Trophoblast cell (in vitro differentiated cells and primary cell): ENCODE results near the gene ST6GALNAC4.

Experiments
- DNase-seq, 2 donors: peaks; one replicate each; pipeline ENCODE4 v3.0.0-alpha.2; 2016
- H2AFZ ChIP-seq: 2 replicates; pipeline ENCODE4 v1.6.1; 2013; ENCODE audit warnings: low read length, moderate library complexity, mild to moderate bottlenecking; ENCODE audit not compliant: insufficient read depth, poor library complexity
- H2AK5ac ChIP-seq: 2 replicates; pipeline ENCODE4 v1.6.1; 2013; ENCODE audit warnings: mild to moderate bottlenecking, low read length
- H2BK120ac ChIP-seq: 2 replicates; pipeline ENCODE4 v1.6.1; 2013; ENCODE audit warnings: low read length, mild to moderate bottlenecking, moderate library complexity; ENCODE audit not compliant: insufficient read depth, poor library complexity
- H2BK12ac ChIP-seq: 2 replicates; pipeline ENCODE4 v1.6.1; 2013; ENCODE audit warnings: mild to moderate bottlenecking, low read length, moderate library complexity
- H2BK5ac ChIP-seq: 2 replicates; pipeline ENCODE4 v1.6.1; 2013; ENCODE audit warnings: low read length, low read depth, moderate library complexity, mild to moderate bottlenecking; ENCODE audit not compliant: poor library complexity
- H3K14ac ChIP-seq: 2 replicates; pipeline ENCODE4 v1.6.1; 2013; ENCODE audit warnings: mild to moderate bottlenecking, low read length
- H3K18ac ChIP-seq: 2 replicates; pipeline ENCODE4 v1.6.1; 2013; ENCODE audit warnings: mild to moderate bottlenecking, low read length
- H3K23ac ChIP-seq: 2 replicates; pipeline ENCODE4 v1.6.1; 2013; ENCODE audit warnings: low read length
- H3K27ac ChIP-seq: 2 replicates; pipeline ENCODE4 v1.5.1; 2013; ENCODE audit warnings: low read depth, mild to moderate bottlenecking, inconsistent platforms, low read length, moderate library complexity
- H3K27me3 ChIP-seq: 2 replicates; pipeline ENCODE4 v1.6.1; 2013; ENCODE audit warnings: inconsistent platforms, mild to moderate bottlenecking, low read length, moderate library complexity; ENCODE audit not compliant: insufficient read depth
- H3K36me3 ChIP-seq, 2 experiments: 1 replicate in 1 of 2; 2 replicates in 1 of 2; pipeline ENCODE4 v1.6.1; 2013; ENCODE audit warnings: low read length in 2 of 2, mild to moderate bottlenecking in 2 of 2, moderate library complexity in 1 of 2; ENCODE audit not compliant: insufficient read depth in 2 of 2, control insufficient read depth in 1 of 2
- H3K4ac ChIP-seq: 2 replicates; pipeline ENCODE4 v1.6.1; 2013; ENCODE audit warnings: low read depth, mild to moderate bottlenecking, low read length, moderate library complexity
- H3K4me1 ChIP-seq, 2 experiments: 1 replicate in 1 of 2; 2 replicates in 1 of 2; pipeline ENCODE4 v1.6.1; 2013; ENCODE audit warnings: low read length in 2 of 2, mild to moderate bottlenecking in 2 of 2, moderate library complexity in 1 of 2; ENCODE audit not compliant: insufficient read depth in 2 of 2, control insufficient read depth in 1 of 2
- H3K4me2 ChIP-seq: 2 replicates; pipeline ENCODE4 v1.6.1; 2013; ENCODE audit warnings: inconsistent platforms, mild to moderate bottlenecking, low read length, moderate library complexity
- H3K4me3 ChIP-seq: 2 replicates; pipeline ENCODE4 v1.5.1; 2013; ENCODE audit warnings: mild to moderate bottlenecking, low read depth, low read length, inconsistent platforms
- H3K79me1 ChIP-seq: one replicate; pipeline ENCODE4 v1.6.1; 2013; ENCODE audit warnings: low read length
- H3K79me2 ChIP-seq: 2 replicates; pipeline ENCODE4 v1.6.1; 2013; ENCODE audit warnings: low read length, mild to moderate bottlenecking; ENCODE audit not compliant: control insufficient read depth, insufficient read depth, poor library complexity
- H3K9ac ChIP-seq: 2 replicates; pipeline ENCODE4 v1.6.1; 2013; ENCODE audit warnings: mild to moderate bottlenecking, low read length
- H3K9me3 ChIP-seq: 2 replicates; pipeline ENCODE4 v1.6.1; 2013; ENCODE audit warnings: low read depth, mild to moderate bottlenecking, control low read depth, inconsistent platforms, low read length; ENCODE audit not compliant: insufficient read depth
- H4K12ac ChIP-seq: 2 replicates; pipeline ENCODE4 v1.6.1; 2013; ENCODE audit warnings: low read depth, mild to moderate bottlenecking, low read length, moderate library complexity
- H4K8ac ChIP-seq: 2 replicates; pipeline ENCODE4 v1.6.1; 2013; ENCODE audit warnings: low read depth, mild to moderate bottlenecking, low read length, moderate library complexity
- H4K91ac ChIP-seq: one replicate; pipeline ENCODE4 v1.6.1; 2013; ENCODE audit warnings: low read depth, mild to moderate bottlenecking, low read length, moderate library complexity
- WGBS: extraction: QIAGEN DNeasy Blood & Tissue Kit; methylation state at CpG from one replicate; pipeline ENCODE4 v1.1.7; 2013; ENCODE audit warnings: missing lambda C conversion rate; ENCODE audit not compliant: insufficient read length, insufficient coverage; ENCODE audit errors: extremely low coverage; 5-methylcytosine and 5-hydroxymethylcytosine counted together

ST6GALNAC4 gene

GRCh38 chr9:127949827-127950512 lies 33.1 kb upstream of the ST6GALNAC4 start:
- H2AFZ ChIP-seq = no peak overlapping the region
- H3K79me1 ChIP-seq = no peaks in the 10 kb centered on the region
- H3K4me2 ChIP-seq = no peak overlapping the region
- H3K9me3 ChIP-seq = no peaks in the 10 kb centered on the region
- H4K91ac ChIP-seq = no peak overlapping the region
- no peak overlapping the region for H2BK12ac ChIP-seq
- H3K4me3 ChIP-seq = no peak overlapping the region
- H3K23ac ChIP-seq = no peak overlapping the region
- no peak overlapping the region for H2BK120ac ChIP-seq
- H3K9ac ChIP-seq = no peak overlapping the region
- H2AK5ac ChIP-seq = no peak overlapping the region
- no peak overlapping the region for H3K27ac ChIP-seq
- peaks cover 8% of the 10 kb centered on the region for H3K79me2 ChIP-seq
- H3K4me1 ChIP-seq = peaks cover 0 to 4% of the 10 kb centered on the region in 2 experiments
- peaks cover 34 to 36% of the 10 kb centered on the region in 2 experiments for H3K36me3 ChIP-seq
- no peak overlapping the region for H3K4ac ChIP-seq
- H2BK5ac ChIP-seq = no peak overlapping the region
- WGBS = no CpG with 5 or more reads among the region's 17 CpGs
- H4K12ac ChIP-seq = no peak overlapping the region
- H3K27me3 ChIP-seq = no peaks in the 10 kb centered on the region
- no peak overlapping the region for H4K8ac ChIP-seq
- peak overlapping the region; percentile 40 for H3K18ac ChIP-seq
- no peak overlapping the region for H3K14ac ChIP-seq
- DNase-seq = no peak

DNA sequence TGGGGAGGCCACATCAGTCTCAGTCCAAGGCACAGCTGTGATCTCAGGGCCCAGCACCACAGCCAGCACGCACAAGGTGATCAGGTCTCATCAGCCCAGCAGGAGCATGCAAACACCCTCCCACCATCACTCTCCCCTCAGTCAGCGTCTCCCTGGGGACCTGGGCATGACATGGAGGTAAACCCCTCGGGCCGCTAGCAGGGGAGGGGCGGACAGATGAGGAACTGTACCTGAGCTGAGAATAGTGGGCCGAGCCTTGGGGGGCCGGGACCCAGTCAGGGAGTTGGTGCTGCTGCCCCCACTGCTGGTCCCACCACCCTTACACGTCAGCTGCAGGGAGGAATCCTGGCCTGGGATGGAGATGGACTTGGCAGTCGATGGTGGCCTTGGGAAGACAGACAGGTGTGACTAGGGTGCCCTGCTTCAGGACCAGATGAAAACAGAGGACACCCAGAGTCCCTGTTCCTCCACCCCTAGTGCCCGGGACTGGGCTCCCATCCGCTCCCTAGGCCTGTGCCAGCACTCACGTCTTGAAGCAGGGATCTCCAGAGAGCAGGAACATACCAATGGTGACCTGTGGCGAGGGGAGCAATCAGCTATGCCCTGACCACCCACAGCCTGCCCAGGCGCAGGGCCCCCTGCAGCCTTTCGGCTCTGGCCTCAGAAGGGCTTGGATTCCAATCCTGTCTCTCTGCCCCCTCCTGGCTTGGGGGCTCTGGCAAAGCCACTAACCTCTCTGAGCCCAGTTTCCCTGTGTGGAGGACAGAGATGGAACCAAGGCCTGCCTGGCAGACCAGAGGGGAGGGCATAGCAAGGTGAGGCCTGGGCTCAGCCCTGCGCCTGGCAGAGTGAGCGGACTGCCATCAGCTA lies 31.2 kb upstream of the ST6GALNAC4 start:
- no peak overlapping the region for H3K18ac ChIP-seq
- H4K91ac ChIP-seq = no peak overlapping the region
- no peak overlapping the region for H2AK5ac ChIP-seq
- no peak for DNase-seq
- no peaks in the 10 kb centered on the region for H3K9me3 ChIP-seq
- H3K4me3 ChIP-seq = no peak overlapping the region
- no peaks in the 10 kb centered on the region for H3K79me1 ChIP-seq
- H3K9ac ChIP-seq = no peak overlapping the region
- H3K23ac ChIP-seq = no peak overlapping the region
- H3K36me3 ChIP-seq = peaks cover 50 to 51% of the 10 kb centered on the region in 2 experiments
- no peak overlapping the region for H4K12ac ChIP-seq
- H2AFZ ChIP-seq = no peak overlapping the region
- no peak overlapping the region for H3K27ac ChIP-seq
- no peak overlapping the region for H2BK12ac ChIP-seq
- H3K4me2 ChIP-seq = no peak overlapping the region
- H3K4me1 ChIP-seq = peaks cover 0 to 4% of the 10 kb centered on the region in 2 experiments
- WGBS = no CpG with 5 or more reads among the region's 17 CpGs
- no peak overlapping the region for H3K14ac ChIP-seq
- no peak overlapping the region for H2BK5ac ChIP-seq
- H3K79me2 ChIP-seq = peaks cover 6% of the 10 kb centered on the region
- no peak overlapping the region for H2BK120ac ChIP-seq
- H3K27me3 ChIP-seq = no peaks in the 10 kb centered on the region
- no peak overlapping the region for H3K4ac ChIP-seq
- H4K8ac ChIP-seq = no peak overlapping the region

DNA sequence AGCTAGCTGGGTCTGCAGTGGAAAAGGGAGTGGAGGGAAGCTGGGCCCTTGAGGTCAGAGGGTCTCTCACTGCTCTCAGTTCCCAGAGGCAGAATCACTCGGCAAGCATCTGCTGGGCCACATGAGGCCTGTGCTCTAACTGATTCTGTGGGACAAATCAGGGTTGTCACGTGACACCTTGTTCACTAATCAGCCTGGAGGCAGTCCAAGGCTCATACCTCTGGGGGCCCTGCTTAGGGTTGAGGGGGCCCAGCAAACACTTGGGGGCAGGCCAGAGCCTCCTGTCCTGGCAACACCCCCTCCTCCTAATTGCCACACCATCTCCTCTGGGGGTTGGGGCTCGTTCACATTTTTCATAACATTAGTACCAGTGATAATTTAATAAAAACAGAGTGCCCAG lies 29.9 kb upstream of the ST6GALNAC4 start:
- DNase-seq = no peak
- no peak overlapping the region for H3K27ac ChIP-seq
- no peak overlapping the region for H2AFZ ChIP-seq
- no peak overlapping the region for H4K12ac ChIP-seq
- H3K18ac ChIP-seq = no peak overlapping the region
- H3K9ac ChIP-seq = no peak overlapping the region
- peaks cover 3% of the 10 kb centered on the region for H3K79me2 ChIP-seq
- H4K8ac ChIP-seq = no peak overlapping the region
- WGBS = no CpG with 5 or more reads among the region's 3 CpGs
- H2BK120ac ChIP-seq = no peak overlapping the region
- H3K23ac ChIP-seq = no peak overlapping the region
- no peak overlapping the region for H3K4ac ChIP-seq
- no peak overlapping the region for H2BK12ac ChIP-seq
- H3K4me3 ChIP-seq = no peak overlapping the region
- no peaks in the 10 kb centered on the region for H3K4me1 ChIP-seq
- H4K91ac ChIP-seq = no peak overlapping the region
- no peak overlapping the region for H2AK5ac ChIP-seq
- no peak overlapping the region for H2BK5ac ChIP-seq
- H3K4me2 ChIP-seq = no peak overlapping the region
- H3K36me3 ChIP-seq = peaks cover 63 to 64% of the 10 kb centered on the region in 2 experiments
- H3K9me3 ChIP-seq = no peaks in the 10 kb centered on the region
- no peaks in the 10 kb centered on the region for H3K27me3 ChIP-seq
- H3K79me1 ChIP-seq = no peaks in the 10 kb centered on the region
- no peak overlapping the region for H3K14ac ChIP-seq

DNA sequence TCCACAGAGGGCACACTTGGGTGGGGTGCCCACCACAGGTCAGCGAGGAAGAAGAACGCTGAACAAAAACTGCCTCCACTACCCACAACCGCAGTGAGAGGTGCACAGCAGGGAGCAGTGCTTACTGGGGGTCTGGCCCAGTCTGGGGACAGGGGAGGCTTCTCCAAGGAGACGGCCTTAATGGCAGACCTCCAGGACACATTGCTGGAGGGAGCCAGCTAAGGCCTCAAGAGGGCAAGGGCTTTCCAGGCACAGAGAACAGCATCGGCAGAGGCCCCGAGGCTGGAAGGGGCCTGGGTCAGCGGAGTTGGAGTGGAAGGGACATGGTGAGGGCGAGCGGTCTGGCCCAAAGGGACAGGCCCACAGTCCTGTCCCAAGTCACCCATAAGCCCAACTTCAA lies 29.1 kb upstream of the ST6GALNAC4 start:
- no peak overlapping the region for H4K91ac ChIP-seq
- no peak for DNase-seq
- no peak overlapping the region for H2BK120ac ChIP-seq
- no peak overlapping the region for H3K27ac ChIP-seq
- H3K27me3 ChIP-seq = no peaks in the 10 kb centered on the region
- H3K18ac ChIP-seq = no peak overlapping the region
- no peak overlapping the region for H2BK12ac ChIP-seq
- H3K79me2 ChIP-seq = peaks cover 3% of the 10 kb centered on the region
- no peaks in the 10 kb centered on the region for H3K9me3 ChIP-seq
- H3K79me1 ChIP-seq = no peaks in the 10 kb centered on the region
- no peak overlapping the region for H3K14ac ChIP-seq
- peaks cover 70 to 71% of the 10 kb centered on the region in 2 experiments for H3K36me3 ChIP-seq
- no peak overlapping the region for H3K9ac ChIP-seq
- H4K12ac ChIP-seq = no peak overlapping the region
- no CpG with 5 or more reads among the region's 9 CpGs for WGBS
- H2AFZ ChIP-seq = no peak overlapping the region
- H4K8ac ChIP-seq = no peak overlapping the region
- H3K4ac ChIP-seq = no peak overlapping the region
- H3K4me3 ChIP-seq = no peak overlapping the region
- H3K4me1 ChIP-seq = no peaks in the 10 kb centered on the region
- H3K23ac ChIP-seq = no peak overlapping the region
- no peak overlapping the region for H2BK5ac ChIP-seq
- no peak overlapping the region for H2AK5ac ChIP-seq
- no peak overlapping the region for H3K4me2 ChIP-seq
